Tibial nerve (tissue), 4 donors: Measurements from ENCODE around the gene SNAI1. TPM values are rescaled to one million over a fixed set of nuclear protein-coding genes. Genes with fewer than 3 reads are reported as not detected.

ENCODE experiments used
- DNase-seq, 2 donors: peaks; one replicate each; pipeline ENCODE4 v3.0.0-alpha.2; 2019; ENCODE audit warnings: low spot score in 2 of 2
- H3K27ac ChIP-seq, 4 donors: fragments of 200-600 bp; sonication (generic) in 3 of 4; one replicate each; pipeline ENCODE4 v1.5.1; 2017 to 2019; ENCODE audit warnings: mild to moderate bottlenecking in 1 of 4
- H3K27me3 ChIP-seq, 2 donors: fragments of 200-600 bp; sonication (generic) in 1 of 2; one replicate each; pipeline versions ENCODE4 v1.5.1 to v1.6.0; 2017 to 2019
- H3K36me3 ChIP-seq, 3 donors: fragments of 200-600 bp; sonication (generic); one replicate each; pipeline ENCODE4 v1.5.1; 2018 to 2019
- H3K4me1 ChIP-seq, 4 donors: fragments of 200-600 bp; sonication (generic) in 3 of 4; one replicate each; pipeline ENCODE4 v1.5.1; 2017 to 2019
- H3K4me3 ChIP-seq, 4 donors: fragments of 200-600 bp; sonication (generic) in 3 of 4; one replicate each; pipeline ENCODE4 v1.5.1; 2017 to 2019; ENCODE audit warnings: mild to moderate bottlenecking in 1 of 4, moderate library complexity in 1 of 4
- H3K9me3 ChIP-seq, 4 donors: fragments of 200-600 bp; sonication (generic) in 3 of 4; one replicate each; pipeline ENCODE4 v1.5.1; 2017 to 2019
- CTCF ChIP-seq, 5 experiments: fragments of 200-600 bp in 3 of 5; fragments of 450-650 bp in 2 of 5; sonication (generic) in 3 of 5; IDR thresholded peaks; one replicate each; pipeline ENCODE4 v1.5.1; 2016 to 2019; ENCODE audit warnings: antibody characterized with exemption in 5 of 5, mild to moderate bottlenecking in 3 of 5, moderate library complexity in 2 of 5
- EP300 ChIP-seq, 2 donors: sonication (generic); formaldehyde crosslinking; IDR thresholded peaks; one replicate each; pipeline ENCODE4 v1.6.1; 2017; ENCODE audit warnings: antibody characterized with exemption in 2 of 2, mild to moderate bottlenecking in 1 of 2
- POLR2A ChIP-seq, 2 donors: fragments of 450-650 bp; IDR thresholded peaks; one replicate each; pipeline ENCODE4 v1.6.1; 2017; ENCODE audit warnings: antibody characterized with exemption in 2 of 2, mild to moderate bottlenecking in 2 of 2, moderate library complexity in 2 of 2
- WGBS, 2 donors: methylation state at CpG; one replicate each; pipeline ENCODE4 v1.1.5; 2018; 5-methylcytosine and 5-hydroxymethylcytosine counted together
- total RNA-seq, 4 donors: library from RNA; depleted of rRNA; stranded (reverse); fragments of >200 nt; gene quantifications; one replicate each; pipeline ENCODE4 v1.1.0, GENCODE V29; 2016

SNAI1 gene
- total RNA-seq, 4 donors from 2014 or later = 4.2 to 14.4 (median 6.0) TPM

- Histone ChIP-seq H3K9me3 (no peaks in the 10 kb centered on the region), H3K4me3 (no peak overlapping the region), H3K27ac (no peak overlapping the region), H3K27me3 (no peaks in the 10 kb centered on the region), H3K4me1 (peaks cover 0 to 26% (median 0%) of the 10 kb centered on the region in 4 donors), H3K36me3 (no peaks in the 10 kb centered on the region)
- WGBS, 2 donors = 61 to 66% methylated on average over 37 of the region's 38 CpGs
- no peak for DNase-seq
- TF ChIP-seq CTCF (IDR thresholded peaks at IDR 0.05) = no peak
- TF ChIP-seq EP300 (IDR thresholded peaks at IDR 0.05) = no peak
- TF ChIP-seq POLR2A (IDR thresholded peaks at IDR 0.05) = no peak
Measured at GRCh38 chr20:50014570-50015562, 32.1 kb downstream of the SNAI1 start.

DNA sequence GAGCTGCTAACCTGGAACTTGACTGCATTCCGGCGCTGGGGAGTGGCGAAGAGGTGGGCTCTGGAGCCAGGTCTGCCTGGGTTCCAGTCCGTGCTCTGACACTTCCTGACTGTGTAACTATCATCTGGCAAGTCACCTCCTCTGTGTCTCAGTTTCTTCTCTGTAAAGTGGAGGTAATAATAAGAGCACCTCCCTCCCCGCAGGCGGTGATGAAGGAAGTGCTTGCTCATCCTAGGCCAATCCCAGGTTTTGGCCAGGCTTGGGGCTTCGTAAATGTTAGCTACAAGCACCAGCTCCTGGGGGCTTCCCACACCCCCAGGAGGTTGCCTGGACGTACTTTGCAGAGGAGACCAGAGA is 32.8 kb downstream of the SNAI1 start:
- Histone ChIP-seq H3K4me1 (peaks cover 0 to 22% (median 0%) of the 10 kb centered on the region in 4 donors), H3K9me3 (no peaks in the 10 kb centered on the region), H3K4me3 (no peak overlapping the region), H3K27me3 (no peaks in the 10 kb centered on the region), H3K27ac (peak overlapping the region in 1 of 4 donors; percentile 36), H3K36me3 (no peaks in the 10 kb centered on the region)
- WGBS, 2 donors = 72 to 80% methylated on average over 6 to 8 of the region's 8 CpGs
- TF ChIP-seq CTCF (IDR thresholded peaks at IDR 0.05) (no peak), POLR2A (IDR thresholded peaks at IDR 0.05) (no peak), EP300 (IDR thresholded peaks at IDR 0.05) (no peak)
- no peak for DNase-seq

GRCh38 chr20:50015993-50016770 is 33.4 kb downstream of the SNAI1 start:
- H3K36me3 ChIP-seq = no peaks in the 10 kb centered on the region
- DNase-seq = no peak
- no peak overlapping the region for H3K4me3 ChIP-seq
- H3K27me3 ChIP-seq = no peaks in the 10 kb centered on the region
- WGBS, 2 donors = 58 to 62% methylated on average over 18 of the region's 18 CpGs
- TF ChIP-seq EP300 (IDR thresholded peaks at IDR 0.05) (no peak), POLR2A (IDR thresholded peaks at IDR 0.05) (no peak), CTCF (IDR thresholded peaks at IDR 0.05) (no peak)
- no peaks in the 10 kb centered on the region for H3K9me3 ChIP-seq
- H3K4me1 ChIP-seq = peaks cover 0 to 22% (median 0%) of the 10 kb centered on the region in 4 donors
- H3K27ac ChIP-seq = peak overlapping the region in 1 of 4 donors; percentile 36

GRCh38 chr20:50017160-50017559 is 34.4 kb downstream of the SNAI1 start:
- WGBS, 2 donors = 75 to 86% methylated on average over 5 of the region's 5 CpGs
- DNase-seq = no peak
- Histone ChIP-seq H3K36me3 (no peaks in the 10 kb centered on the region), H3K27ac (peak overlapping the region in 1 of 4 donors; percentile 65), H3K27me3 (no peaks in the 10 kb centered on the region), H3K4me1 (peaks cover 0 to 22% (median 0%) of the 10 kb centered on the region in 4 donors), H3K4me3 (no peak overlapping the region), H3K9me3 (no peaks in the 10 kb centered on the region)
- TF ChIP-seq EP300 (IDR thresholded peaks at IDR 0.05) (no peak), POLR2A (IDR thresholded peaks at IDR 0.05) (no peak), CTCF (IDR thresholded peaks at IDR 0.05) (no peak)
